PFSK-1 (cell line): Measurements from ENCODE around the gene HAP1.

Experiments
- FOXP2 ChIP-seq: optimal IDR thresholded peaks from 2 replicates; pipeline ENCODE3; 2011; ENCODE audit warnings: borderline replicate concordance, control low read depth, inconsistent platforms; ENCODE audit not compliant: insufficient read depth; ENCODE audit errors: extremely low read length, extremely low read depth
- POLR2AphosphoS5 ChIP-seq: IDR thresholded peaks from 2 replicates; pipeline ENCODE4 v1.6.1; 2012; ENCODE audit warnings: low read depth, mild to moderate bottlenecking, control low read depth, low read length, moderate library complexity
- REST ChIP-seq, 2 experiments: IDR thresholded peaks; 2 replicates each; pipeline versions ENCODE4 v1.6.1 to v1.8.0; 2011 to 2012; ENCODE audit warnings: low read depth in 2 of 2, low read length in 2 of 2, control low read depth in 1 of 2, inconsistent platforms in 1 of 2, mild to moderate bottlenecking in 1 of 2, moderate library complexity in 1 of 2; ENCODE audit not compliant: insufficient read depth in 1 of 2
- SIN3A ChIP-seq: IDR thresholded peaks from 2 replicates; pipeline ENCODE4 v1.6.1; 2012; ENCODE audit warnings: mild to moderate bottlenecking, low read length, moderate library complexity, borderline replicate concordance; ENCODE audit not compliant: insufficient read depth
- TAF1 ChIP-seq: IDR thresholded peaks from 2 replicates; pipeline ENCODE4 v1.6.1; 2012; ENCODE audit warnings: low read length, control low read depth, borderline replicate concordance; ENCODE audit not compliant: insufficient read depth

- TF ChIP-seq POLR2AphosphoS5: no peak
- no peak for TF ChIP-seq SIN3A
- no peak for TF ChIP-seq REST (IDR thresholded peaks at IDR 0.05; ENCODE audit: insufficient read depth in 1 of 2, low read depth in 2 of 2, low read length in 2 of 2)
- no peak for TF ChIP-seq TAF1
- no peak for TF ChIP-seq FOXP2
Observed at GRCh38 chr17:41740506-41740905, 6.1 kb upstream of the HAP1 start.
